ENCODE data around the gene NPC1. TPM values are rescaled to one million over a fixed set of nuclear protein-coding genes. Genes with fewer than 3 reads are reported as not detected.

The NPC1 gene
- total and polyA plus RNA-seq, 8 donors, result 6.2 to 25.6 (median 11.0) TPM

- TF ChIP-seq CTCF (IDR thresholded peaks at IDR 0.05), result no peak
- no peak overlapping the region for H3K27ac ChIP-seq
- intact Hi-C loops (cut with DNase I), result no loop called here
- DNase-seq (no peak), FAIRE-seq (no peak), ATAC-seq (no peak)
- H3K36me3 ChIP-seq, result peaks cover 0 to 5% (median 4%) of the 10 kb centered on the region in 3 donors
- no peaks in the 10 kb centered on the region for H3K9me3 ChIP-seq
- 65 to 68% methylated on average over 7 of the region's 7 CpGs for WGBS, 2 donors
- no peaks in the 10 kb centered on the region for H3K27me3 ChIP-seq
- no peak overlapping the region for H3K4me3 ChIP-seq
- no peaks in the 10 kb centered on the region for H3K4me1 ChIP-seq
Observed at GRCh38 chr18:23568281-23569138, 17.8 kb downstream of the NPC1 start.

- Histone ChIP-seq H3K9me3 (no peaks in the 10 kb centered on the region), H3K36me3 (peaks cover 0 to 5% (median 4%) of the 10 kb centered on the region in 3 donors), H3K27me3 (no peaks in the 10 kb centered on the region), H3K4me3 (no peak overlapping the region), H3K27ac (no peak overlapping the region), H3K4me1 (no peaks in the 10 kb centered on the region)
- FAIRE-seq (no peak), DNase-seq (no peak), ATAC-seq (no peak)
- TF ChIP-seq CTCF (IDR thresholded peaks at IDR 0.05), result no peak
- WGBS, 2 donors, result 85 to 92% methylated on average over 3 of the region's 3 CpGs
- intact Hi-C loops (cut with DNase I), result no loop called here
Observed at GRCh38 chr18:23567671-23568070, 18.6 kb downstream of the NPC1 start.

- ATAC-seq (no peak), DNase-seq (no peak), FAIRE-seq (no peak)
- no peak for TF ChIP-seq CTCF (IDR thresholded peaks at IDR 0.05)
- intact Hi-C loops (cut with DNase I), result no loop called here
- Histone ChIP-seq H3K4me3 (no peak overlapping the region), H3K27ac (no peak overlapping the region), H3K27me3 (no peaks in the 10 kb centered on the region), H3K9me3 (no peaks in the 10 kb centered on the region), H3K36me3 (peaks cover 0 to 8% (median 5%) of the 10 kb centered on the region in 3 donors), H3K4me1 (no peaks in the 10 kb centered on the region)
- 79 to 85% methylated on average over 3 of the region's 3 CpGs for WGBS, 2 donors
Observed at GRCh38 chr18:23565916-23566547, 20.3 kb downstream of the NPC1 start.

- no peak for TF ChIP-seq CTCF (IDR thresholded peaks at IDR 0.05)
- Histone ChIP-seq H3K9me3 (no peaks in the 10 kb centered on the region), H3K27me3 (no peaks in the 10 kb centered on the region), H3K27ac (no peak overlapping the region), H3K4me1 (no peaks in the 10 kb centered on the region), H3K4me3 (no peak overlapping the region), H3K36me3 (peaks cover 0 to 19% (median 10%) of the 10 kb centered on the region in 3 donors)
- DNase-seq (no peak), FAIRE-seq (no peak), ATAC-seq (no peak)
- WGBS, 2 donors, result 88 to 99% methylated on average over 2 of the region's 2 CpGs
- intact Hi-C loops (cut with DNase I), result no loop called here
Observed at GRCh38 chr18:23563377-23564043, 22.8 kb downstream of the NPC1 start.

All from pancreas (tissue), 10 donors.